ENCODE data around the gene ANKRD36B.
"Not testable (repeated sequence)": the region's sequence is repeated elsewhere in the genome, so short reads cannot be mapped to it uniquely, and the experiment has no call there.

The ANKRD36B gene

DNA sequence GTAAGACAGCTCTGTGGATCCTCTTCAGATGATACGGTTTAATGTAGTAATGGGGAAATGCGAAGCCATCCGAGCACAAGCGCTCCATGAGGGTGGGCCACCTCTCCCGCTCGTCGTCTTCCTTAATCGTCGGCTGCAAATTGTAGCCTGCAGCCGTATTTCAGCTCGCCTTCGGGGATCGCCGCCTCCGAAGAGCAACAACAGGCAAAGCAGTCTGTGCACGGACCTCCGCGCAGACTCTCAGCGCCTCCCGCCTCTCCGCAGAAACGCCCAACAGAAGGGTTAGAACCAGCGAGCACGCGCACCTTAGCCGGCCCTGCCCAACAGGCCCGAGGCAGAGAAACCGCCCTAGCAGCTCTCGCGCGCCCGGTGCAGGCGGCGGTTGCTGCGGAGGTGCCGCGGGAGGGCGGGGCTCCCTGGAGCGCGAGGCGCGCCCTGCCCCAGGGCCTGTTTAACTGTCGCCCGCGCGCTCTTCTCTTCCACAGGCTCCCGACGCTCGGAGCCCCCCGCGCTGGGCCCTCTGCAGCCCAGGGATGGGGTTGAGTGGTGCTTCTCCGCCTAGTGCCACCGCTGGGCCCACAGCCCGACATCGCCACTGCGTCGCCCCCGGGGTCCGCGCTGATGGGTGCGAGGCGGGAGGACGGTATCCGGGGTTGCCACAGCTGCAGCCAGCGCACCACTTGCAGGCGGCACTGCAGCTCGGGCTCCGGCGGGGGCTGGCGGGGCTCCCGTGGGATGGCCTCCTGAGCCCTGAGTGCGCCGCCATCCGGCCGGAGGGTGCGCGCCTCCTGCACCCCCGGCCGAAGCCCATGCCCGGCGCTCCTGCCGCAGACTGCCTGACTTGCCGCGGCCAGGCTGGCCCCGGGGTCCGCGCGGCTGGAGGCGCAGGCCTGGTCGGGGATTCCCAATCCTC is at the start of gene ANKRD36B:
Gene ANKRD36B (minus strand): TSS at position 280 of the 913 bp plus-strand sequence. CDS start 192 bp downstream, at position 88.
- H3K36me3 ChIP-seq (ENCODE audit: control insufficient read depth, insufficient read depth, low read length); H3K9me3 ChIP-seq (ENCODE audit: control insufficient read depth, low read length); H3K27me3 ChIP-seq (ENCODE audit: control insufficient read depth, insufficient read depth, low read length); H3K4me1 ChIP-seq (ENCODE audit: control insufficient read depth, insufficient read depth, low read length): not testable (repeated sequence)
- Histone ChIP-seq H3K9ac (ENCODE audit: low read length) (peak within 1 kb of the TSS; percentile 93), H3K4me3 (ENCODE audit: low read length) (peak within 1 kb of the TSS; percentile 55)

DNA sequence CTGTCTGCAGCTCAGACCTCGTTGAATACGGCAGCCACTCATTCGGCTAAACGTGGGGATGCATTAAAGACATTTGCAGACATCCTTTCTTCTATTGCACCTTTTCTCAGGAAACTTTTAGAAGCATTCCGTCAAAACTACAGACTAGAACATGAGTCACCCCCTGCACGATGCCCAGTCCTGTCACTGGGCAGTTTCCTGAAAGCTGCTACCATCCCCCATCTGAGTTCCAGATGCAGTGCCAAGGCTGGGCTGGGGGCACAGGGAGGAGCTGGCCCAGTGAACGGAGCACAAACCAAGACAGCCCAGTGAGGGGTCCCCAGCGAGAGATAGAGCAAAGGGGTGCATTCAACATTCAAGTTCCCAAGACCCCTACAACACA is 36.4 kb upstream of the ANKRD36B start:
- H3K4me3 ChIP-seq (ENCODE audit: low read length); H3K4me1 ChIP-seq (ENCODE audit: control insufficient read depth, insufficient read depth, low read length); H3K9ac ChIP-seq (ENCODE audit: low read length); H3K9me3 ChIP-seq (ENCODE audit: control insufficient read depth, low read length); H3K27me3 ChIP-seq (ENCODE audit: control insufficient read depth, insufficient read depth, low read length); H3K36me3 ChIP-seq (ENCODE audit: control insufficient read depth, insufficient read depth, low read length): not testable (repeated sequence)

DNA sequence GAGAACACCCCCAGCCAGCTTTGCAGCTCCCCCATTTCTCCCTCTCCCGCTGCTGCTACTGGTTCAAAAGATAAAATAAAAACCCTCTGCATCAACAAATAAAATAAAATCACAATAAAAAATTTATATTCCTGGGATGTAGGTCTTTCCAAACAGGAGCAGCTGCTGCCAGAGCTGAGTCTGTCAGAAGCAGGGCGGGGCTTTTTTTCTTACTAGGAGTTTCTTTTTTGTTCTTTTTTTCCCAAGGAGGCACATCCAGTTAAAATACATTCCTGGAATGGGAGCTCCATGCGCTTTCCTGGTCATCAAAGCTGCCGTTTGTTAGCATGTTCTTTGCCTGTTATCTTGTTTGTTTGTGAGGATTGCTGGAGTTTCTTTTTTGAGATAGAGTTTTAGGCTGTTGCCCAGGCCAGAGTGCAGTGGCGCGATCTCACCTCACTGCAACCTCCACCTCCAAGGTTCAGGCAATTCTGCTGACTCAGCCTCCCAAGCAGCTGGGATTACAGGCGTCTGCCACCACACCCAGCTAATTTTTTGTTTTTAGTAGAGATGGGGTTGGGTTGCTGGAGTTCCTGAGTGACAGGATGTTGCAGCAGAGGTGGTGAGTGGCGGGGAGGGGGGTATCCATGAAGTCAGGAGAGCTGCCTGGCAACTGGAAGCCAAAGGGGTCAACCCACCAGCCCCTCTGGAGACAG is 35.8 kb upstream of the ANKRD36B start:
- H3K9me3 ChIP-seq (ENCODE audit: control insufficient read depth, low read length); H3K4me1 ChIP-seq (ENCODE audit: control insufficient read depth, insufficient read depth, low read length); H3K4me3 ChIP-seq (ENCODE audit: low read length); H3K27me3 ChIP-seq (ENCODE audit: control insufficient read depth, insufficient read depth, low read length); H3K9ac ChIP-seq (ENCODE audit: low read length); H3K36me3 ChIP-seq (ENCODE audit: control insufficient read depth, insufficient read depth, low read length): not testable (repeated sequence)

DNA sequence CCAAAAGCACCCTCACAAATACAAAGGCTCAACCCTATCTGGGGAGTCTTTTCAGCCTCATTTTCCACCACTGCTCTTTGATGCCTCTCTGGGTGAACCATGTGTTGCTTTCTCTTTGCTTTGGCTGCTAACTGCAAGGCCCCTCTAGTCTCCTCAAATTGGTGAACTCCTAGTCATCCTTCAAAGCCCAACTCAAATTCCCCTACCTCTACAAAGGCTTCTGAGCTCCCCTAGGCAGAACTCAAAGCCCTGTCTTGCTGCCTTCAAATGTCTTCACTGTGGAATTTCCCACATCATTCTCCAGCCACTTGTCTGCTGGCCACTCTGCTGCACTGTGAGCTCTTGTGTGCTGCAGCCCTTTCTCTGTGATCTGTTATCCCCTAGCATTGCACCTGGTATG is 33.3 kb upstream of the ANKRD36B start:
- not testable (repeated sequence) for H3K9ac ChIP-seq (ENCODE audit: low read length); H3K27me3 ChIP-seq (ENCODE audit: control insufficient read depth, insufficient read depth, low read length); H3K36me3 ChIP-seq (ENCODE audit: control insufficient read depth, insufficient read depth, low read length); H3K9me3 ChIP-seq (ENCODE audit: control insufficient read depth, low read length); H3K4me3 ChIP-seq (ENCODE audit: low read length); H3K4me1 ChIP-seq (ENCODE audit: control insufficient read depth, insufficient read depth, low read length)

DNA sequence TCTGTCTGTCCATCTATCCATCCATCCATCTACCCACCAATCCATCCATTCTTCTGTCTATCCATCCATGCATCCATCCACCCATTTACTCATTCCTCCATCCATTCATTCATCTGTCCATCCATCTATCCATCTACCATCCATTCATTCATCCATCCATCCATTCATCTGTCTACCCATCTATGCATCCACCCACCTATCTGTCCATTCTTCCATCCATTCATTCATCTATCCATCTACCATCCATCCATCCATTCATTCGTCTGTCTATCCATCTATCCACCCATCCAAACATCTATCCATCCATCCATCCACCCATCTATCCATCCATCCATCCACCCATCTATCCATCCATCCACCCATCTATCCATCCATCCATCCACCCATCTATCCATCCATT is 30.8 kb upstream of the ANKRD36B start:
- not testable (repeated sequence) for H3K4me1 ChIP-seq (ENCODE audit: control insufficient read depth, insufficient read depth, low read length); H3K9ac ChIP-seq (ENCODE audit: low read length); H3K9me3 ChIP-seq (ENCODE audit: control insufficient read depth, low read length); H3K36me3 ChIP-seq (ENCODE audit: control insufficient read depth, insufficient read depth, low read length); H3K4me3 ChIP-seq (ENCODE audit: low read length); H3K27me3 ChIP-seq (ENCODE audit: control insufficient read depth, insufficient read depth, low read length)

DNA sequence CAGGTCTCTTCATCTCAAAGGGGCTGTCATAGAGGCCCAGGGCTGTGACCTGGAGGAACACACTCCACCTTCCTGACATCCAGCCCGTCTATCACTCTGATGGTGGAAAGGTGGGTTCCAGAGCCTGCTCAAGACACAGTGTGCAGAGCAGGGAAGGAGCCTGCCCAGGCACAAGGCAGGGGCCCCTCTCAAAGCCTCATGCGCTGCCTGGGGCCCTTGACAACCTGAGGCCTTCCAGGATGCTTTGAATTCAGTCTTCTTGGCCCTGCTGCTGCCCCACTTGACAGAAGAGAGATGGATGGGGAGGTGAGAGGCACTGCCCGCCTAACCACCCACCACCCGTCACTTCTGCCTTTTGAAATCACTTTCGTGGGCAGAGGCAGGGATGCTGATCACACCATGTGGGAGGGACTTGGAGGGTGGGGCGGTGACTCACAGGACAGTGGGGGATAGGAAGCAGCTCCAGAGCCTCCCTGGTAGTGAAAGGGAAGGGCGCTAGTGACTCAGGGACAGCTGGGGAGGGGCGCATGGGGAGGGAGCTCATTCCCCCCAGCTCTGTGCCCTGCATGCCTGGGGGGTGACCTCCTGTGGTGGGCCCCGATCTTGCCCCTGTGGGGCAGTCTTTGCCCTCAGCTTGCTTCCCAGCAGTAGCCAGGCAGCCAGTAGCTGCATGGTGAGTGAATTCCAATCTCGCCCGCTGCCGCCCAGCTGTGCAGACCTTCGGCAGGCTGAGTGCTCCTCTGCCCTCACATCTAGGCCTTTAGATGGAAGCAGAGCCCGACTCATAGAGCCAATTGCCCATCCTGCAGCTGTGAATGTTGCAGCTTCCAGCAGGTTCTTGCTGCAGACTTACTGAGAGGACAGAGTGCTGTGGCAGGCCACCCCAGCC is 29.5 kb upstream of the ANKRD36B start:
- H3K9ac ChIP-seq (ENCODE audit: low read length), result not testable (repeated sequence)

DNA sequence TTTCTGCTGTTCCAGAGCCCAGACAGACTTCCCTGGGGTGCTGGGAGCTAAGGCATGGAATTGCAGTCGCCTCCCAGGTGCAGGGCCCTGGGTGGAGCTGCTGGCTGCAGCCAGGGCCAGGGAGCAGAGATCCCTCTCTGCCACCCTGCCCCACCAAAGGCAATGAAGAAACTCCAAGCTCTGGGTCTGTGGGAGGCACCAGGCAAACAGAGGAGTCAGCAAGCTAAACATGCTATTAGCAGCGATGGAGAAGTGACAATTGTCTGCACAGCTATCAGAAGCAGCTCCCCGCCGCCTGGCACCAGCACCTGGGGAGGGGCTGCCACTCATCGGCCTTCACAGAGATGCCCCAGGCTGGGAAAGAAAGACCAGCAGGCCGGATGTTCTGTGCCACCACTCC is 28.2 kb upstream of the ANKRD36B start:
- H3K36me3 ChIP-seq (ENCODE audit: control insufficient read depth, insufficient read depth, low read length), result no peaks in the 10 kb centered on the region
- no peak overlapping the region for H3K4me3 ChIP-seq (ENCODE audit: low read length)
- H3K9ac ChIP-seq (ENCODE audit: low read length), result no peak overlapping the region
- no peaks in the 10 kb centered on the region for H3K9me3 ChIP-seq (ENCODE audit: control insufficient read depth, low read length)
- H3K27me3 ChIP-seq (ENCODE audit: control insufficient read depth, insufficient read depth, low read length), result no peaks in the 10 kb centered on the region
- no peaks in the 10 kb centered on the region for H3K4me1 ChIP-seq (ENCODE audit: control insufficient read depth, insufficient read depth, low read length)

More for the DNA sequence above, 29.5 kb upstream of the ANKRD36B start:
- not testable (repeated sequence) for H3K36me3 ChIP-seq (ENCODE audit: control insufficient read depth, insufficient read depth, low read length); H3K4me1 ChIP-seq (ENCODE audit: control insufficient read depth, insufficient read depth, low read length); H3K9me3 ChIP-seq (ENCODE audit: control insufficient read depth, low read length); H3K27me3 ChIP-seq (ENCODE audit: control insufficient read depth, insufficient read depth, low read length); H3K4me3 ChIP-seq (ENCODE audit: low read length)

DNA sequence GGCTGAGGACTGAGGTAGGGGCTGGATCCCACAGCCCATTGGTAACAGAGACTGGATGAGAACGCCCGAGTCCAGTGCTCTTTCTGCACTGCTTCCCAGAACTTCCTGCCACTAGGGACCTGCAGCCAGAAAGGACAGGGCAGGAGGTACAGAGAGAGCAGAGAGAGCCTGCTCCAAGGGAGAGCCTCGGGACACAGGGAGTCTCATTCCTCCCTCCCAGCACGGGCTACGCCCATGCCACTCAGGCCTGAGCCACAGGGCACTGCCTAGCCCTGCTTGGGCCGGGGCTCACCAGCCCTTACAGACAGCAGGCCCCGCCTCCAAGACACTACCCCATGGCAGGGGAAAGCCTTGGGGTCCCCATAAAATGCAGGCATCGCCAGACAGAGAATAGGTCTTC is 26.1 kb upstream of the ANKRD36B start:
- H3K4me3 ChIP-seq (ENCODE audit: low read length); H3K9me3 ChIP-seq (ENCODE audit: control insufficient read depth, low read length); H3K36me3 ChIP-seq (ENCODE audit: control insufficient read depth, insufficient read depth, low read length); H3K27me3 ChIP-seq (ENCODE audit: control insufficient read depth, insufficient read depth, low read length); H3K9ac ChIP-seq (ENCODE audit: low read length); H3K4me1 ChIP-seq (ENCODE audit: control insufficient read depth, insufficient read depth, low read length): not testable (repeated sequence)

DNA sequence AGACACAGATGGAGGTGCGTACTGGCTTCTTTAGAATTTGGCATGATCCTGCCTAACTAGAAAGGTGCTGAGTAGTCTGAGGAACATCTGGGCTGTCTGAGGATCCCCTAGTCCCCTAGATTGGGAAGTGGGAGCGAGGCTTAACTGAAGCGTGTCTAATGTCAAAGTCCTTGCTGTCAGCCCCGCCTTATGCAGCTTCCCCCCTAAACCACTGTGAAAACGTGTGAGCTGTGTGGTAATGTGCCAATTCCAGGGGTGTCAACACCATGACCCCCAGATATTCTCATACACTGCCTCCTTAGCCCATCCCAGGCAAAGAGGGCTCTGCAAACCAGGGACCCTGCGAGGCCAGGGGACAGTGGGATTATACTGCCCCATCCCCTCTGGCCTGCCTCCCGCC is 22.2 kb upstream of the ANKRD36B start:
- not testable (repeated sequence) for H3K9me3 ChIP-seq (ENCODE audit: control insufficient read depth, low read length); H3K36me3 ChIP-seq (ENCODE audit: control insufficient read depth, insufficient read depth, low read length); H3K4me3 ChIP-seq (ENCODE audit: low read length); H3K9ac ChIP-seq (ENCODE audit: low read length); H3K4me1 ChIP-seq (ENCODE audit: control insufficient read depth, insufficient read depth, low read length); H3K27me3 ChIP-seq (ENCODE audit: control insufficient read depth, insufficient read depth, low read length)

DNA sequence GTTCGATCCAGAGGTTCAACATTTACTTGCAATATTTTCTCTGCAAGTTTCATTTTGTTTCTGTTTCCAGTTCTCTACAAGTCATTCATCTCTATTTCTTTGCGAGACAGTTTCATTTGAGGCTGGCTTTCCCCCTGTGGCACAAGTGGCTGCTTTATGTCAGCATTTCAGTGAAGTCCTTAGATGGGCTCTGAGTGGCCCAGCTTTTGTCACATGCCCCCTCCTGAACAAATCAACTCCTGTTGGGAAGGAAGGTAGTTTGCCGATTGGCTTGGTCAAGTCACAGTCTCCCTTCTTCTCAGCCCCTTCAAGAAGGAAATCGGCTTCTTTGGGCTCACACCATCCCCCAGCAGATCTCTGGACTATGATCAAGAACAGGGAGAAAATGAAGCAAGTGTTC is 19.1 kb upstream of the ANKRD36B start:
- H3K4me1 ChIP-seq (ENCODE audit: control insufficient read depth, insufficient read depth, low read length); H3K4me3 ChIP-seq (ENCODE audit: low read length); H3K36me3 ChIP-seq (ENCODE audit: control insufficient read depth, insufficient read depth, low read length); H3K9ac ChIP-seq (ENCODE audit: low read length); H3K9me3 ChIP-seq (ENCODE audit: control insufficient read depth, low read length); H3K27me3 ChIP-seq (ENCODE audit: control insufficient read depth, insufficient read depth, low read length): not testable (repeated sequence)

DNA sequence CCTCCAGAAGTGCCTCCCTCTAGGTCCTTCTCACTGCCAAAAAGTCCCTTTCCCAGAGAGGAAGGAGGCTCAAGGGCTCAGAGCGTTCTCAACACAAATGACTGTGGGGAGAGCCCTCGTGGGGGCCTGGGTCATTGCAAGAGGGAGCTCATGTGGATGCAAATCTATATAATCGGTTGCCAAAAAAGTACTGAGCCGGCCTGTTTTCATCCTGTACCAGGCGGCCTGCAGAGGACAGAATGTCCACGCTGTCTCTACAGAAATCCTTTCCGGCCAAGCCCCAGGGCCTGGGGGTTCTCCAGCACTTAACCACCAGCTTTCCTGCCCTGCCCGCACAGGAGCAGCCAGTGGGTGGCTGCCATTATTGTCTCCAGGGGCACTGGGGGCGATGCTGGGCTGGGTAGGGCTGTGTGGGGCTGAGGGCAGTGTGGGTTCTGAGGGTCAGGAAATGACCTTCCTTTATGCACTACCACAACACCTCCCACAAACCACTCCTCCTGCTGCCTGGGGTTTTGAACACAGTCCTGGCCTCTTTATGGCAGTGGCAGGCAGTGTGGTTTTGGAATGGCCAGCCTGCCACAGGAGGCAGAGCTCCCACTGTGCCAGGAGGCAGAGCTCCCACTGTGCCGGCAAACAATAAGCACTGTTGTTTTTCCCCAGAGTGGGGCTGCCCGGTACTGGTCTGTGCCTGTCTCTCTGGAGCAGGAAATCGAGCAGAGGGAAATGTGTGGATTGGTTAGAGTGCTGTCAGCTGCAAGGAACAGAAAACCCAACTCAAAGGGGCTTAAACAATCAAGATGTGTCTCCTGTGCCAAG is 16.1 kb upstream of the ANKRD36B start:
- H3K9ac ChIP-seq (ENCODE audit: low read length); H3K27me3 ChIP-seq (ENCODE audit: control insufficient read depth, insufficient read depth, low read length); H3K36me3 ChIP-seq (ENCODE audit: control insufficient read depth, insufficient read depth, low read length); H3K9me3 ChIP-seq (ENCODE audit: control insufficient read depth, low read length); H3K4me1 ChIP-seq (ENCODE audit: control insufficient read depth, insufficient read depth, low read length); H3K4me3 ChIP-seq (ENCODE audit: low read length): not testable (repeated sequence)
